Immature natural killer cell (primary cell): ENCODE data around the gene UQCRHL. TPM values are rescaled to one million over a fixed set of nuclear protein-coding genes. Genes with fewer than 3 reads are reported as not detected.
A peak's percentile ranks its signal among the peaks of the same experiment; 100 is the strongest.
"Not testable (repeated sequence)": the region's sequence is repeated elsewhere in the genome, so short reads cannot be mapped to it uniquely, and the experiment has no call there.

Source experiments
- DNase-seq, 3 donors: peaks; one replicate each; pipeline ENCODE4 v3.0.0; 2022; ENCODE audit warnings: mixed read lengths in 1 of 3
- H3K27ac Mint-ChIP-seq, 6 donors: one replicate each; pipeline ENCODE4 v1.8.0; 2020; ENCODE audit warnings: mixed read lengths in 6 of 6, mild to moderate bottlenecking in 5 of 6, inconsistent platforms in 4 of 6, moderate library complexity in 3 of 6
- H3K27me3 Mint-ChIP-seq, 3 donors: one replicate each; pipeline ENCODE4 v1.8.0; 2020 to 2021; ENCODE audit warnings: low read depth in 3 of 3, mild to moderate bottlenecking in 3 of 3, mixed read lengths in 3 of 3, moderate library complexity in 3 of 3, inconsistent platforms in 1 of 3
- H3K36me3 Mint-ChIP-seq, 3 donors: one replicate each; pipeline ENCODE4 v1.8.0; 2020; ENCODE audit warnings: mixed read lengths in 3 of 3, inconsistent platforms in 2 of 3, mild to moderate bottlenecking in 2 of 3
- H3K4me1 Mint-ChIP-seq, 2 donors: one replicate each; pipeline ENCODE4 v1.8.0; 2020; ENCODE audit warnings: inconsistent platforms in 2 of 2, mild to moderate bottlenecking in 2 of 2, mixed read lengths in 2 of 2, moderate library complexity in 1 of 2
- H3K4me3 Mint-ChIP-seq, 5 donors: one replicate each; pipeline ENCODE4 v1.8.0; 2020; ENCODE audit warnings: mild to moderate bottlenecking in 5 of 5, mixed read lengths in 5 of 5, inconsistent platforms in 3 of 5, moderate library complexity in 3 of 5
- H3K9me3 Mint-ChIP-seq, 6 donors: one replicate each; pipeline ENCODE4 v1.8.0; 2020; ENCODE audit warnings: mild to moderate bottlenecking in 6 of 6, mixed read lengths in 6 of 6, inconsistent platforms in 4 of 6, moderate library complexity in 3 of 6
- polyA plus RNA-seq, 3 donors: library from polyadenylated mRNA; unstranded; fragments of 300-500 nt; fragmentation: Illumina TruSeq; gene quantifications; one replicate each; pipeline ENCODE4 v1.2.3, GENCODE V29; 2021

The UQCRHL gene
- polyA plus RNA-seq, 3 donors from 2014 or later, result 0.90 to 1.3 TPM; not detected in 1

DNA sequence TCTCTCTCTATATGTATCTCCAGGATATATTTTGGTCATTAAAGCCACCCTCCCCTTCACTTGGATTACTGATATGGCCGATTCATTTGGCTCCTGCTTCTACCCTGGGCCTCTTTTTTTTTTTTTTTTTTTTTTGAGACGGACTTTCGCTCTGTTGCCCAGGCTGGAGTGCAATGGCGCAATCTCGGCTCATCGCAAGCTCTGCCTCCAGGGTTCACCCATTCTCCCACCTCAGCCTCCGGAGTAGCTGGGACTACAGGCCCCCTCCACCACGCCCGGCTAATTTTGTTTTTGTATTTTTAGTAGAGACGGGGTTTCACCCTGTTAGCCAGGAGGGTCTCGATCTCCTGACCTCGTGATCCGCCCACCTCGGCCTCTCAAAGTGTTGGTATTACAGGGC is 21.5 kb upstream of the UQCRHL start:
- Mint-ChIP-seq H3K4me1 (peaks cover 21 to 32% of the 10 kb centered on the region in 2 donors), H3K27me3 (peaks cover 0 to 11% (median 0%) of the 10 kb centered on the region in 3 donors)
- not testable (repeated sequence) for H3K36me3 Mint-ChIP-seq, H3K27ac Mint-ChIP-seq, DNase-seq, H3K9me3 Mint-ChIP-seq, H3K4me3 Mint-ChIP-seq

DNA sequence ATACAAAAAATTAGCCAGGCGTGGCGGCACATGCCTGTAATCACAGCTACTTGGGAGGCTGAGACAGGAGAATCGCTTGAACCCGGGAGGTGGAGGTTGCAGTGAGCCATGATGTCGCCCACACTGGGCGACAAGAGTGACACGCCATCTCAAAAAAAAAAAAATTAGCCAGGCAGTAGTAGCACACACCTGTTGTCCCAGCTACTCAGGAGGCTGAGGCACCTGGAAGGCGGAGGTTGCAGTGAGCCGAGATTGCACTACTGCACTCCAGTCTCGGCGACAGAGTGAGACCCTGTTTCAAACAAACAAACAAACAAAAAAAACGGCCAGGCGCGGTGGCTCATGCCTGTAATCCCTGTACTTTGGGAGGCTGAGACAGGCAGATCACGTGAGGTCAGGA is 20.1 kb upstream of the UQCRHL start:
- peaks cover 14 to 20% of the 10 kb centered on the region in 2 donors for H3K4me1 Mint-ChIP-seq
- H3K27ac Mint-ChIP-seq, H3K27me3 Mint-ChIP-seq, H3K4me3 Mint-ChIP-seq, H3K9me3 Mint-ChIP-seq, DNase-seq, H3K36me3 Mint-ChIP-seq: not testable (repeated sequence)

DNA sequence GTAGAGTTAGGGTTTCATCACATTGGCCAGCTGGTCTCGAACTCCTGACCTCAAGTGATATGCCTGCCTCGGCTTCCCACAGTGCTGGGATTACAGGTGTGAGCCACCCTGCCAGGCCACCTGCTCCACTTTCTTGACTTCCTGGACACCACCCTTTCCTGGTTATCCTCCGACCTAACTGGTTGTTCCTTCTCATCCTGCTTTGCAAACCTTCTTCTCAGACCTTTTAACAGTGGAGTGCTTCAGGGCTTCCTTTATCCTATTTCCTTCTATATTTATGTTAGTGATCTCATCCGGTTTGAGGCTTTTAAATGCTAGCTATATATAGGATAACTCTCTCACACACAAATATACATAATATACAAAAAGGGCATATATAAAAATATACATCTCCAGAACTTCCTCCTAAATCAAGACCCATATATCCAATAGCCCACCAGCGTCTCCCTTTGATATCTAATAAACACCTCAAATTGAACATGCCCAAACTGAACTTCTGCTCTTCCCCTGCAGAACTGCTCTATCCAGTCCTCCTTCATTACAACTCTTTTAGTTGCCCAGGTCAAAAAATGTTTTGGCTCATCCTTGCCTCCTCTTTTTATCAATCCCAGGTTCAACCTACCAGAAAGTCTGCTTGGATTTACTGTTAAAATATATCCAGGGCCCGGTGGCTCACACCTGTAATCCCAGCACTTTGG is 19.5 kb upstream of the UQCRHL start:
- H3K27ac Mint-ChIP-seq, result no peak overlapping the region
- H3K9me3 Mint-ChIP-seq, result no peaks in the 10 kb centered on the region
- no peaks in the 10 kb centered on the region for H3K36me3 Mint-ChIP-seq
- H3K4me1 Mint-ChIP-seq, result peaks cover 14 to 18% of the 10 kb centered on the region in 2 donors
- H3K27me3 Mint-ChIP-seq, result no peaks in the 10 kb centered on the region
- DNase-seq, result no peak
- no peak overlapping the region for H3K4me3 Mint-ChIP-seq

DNA sequence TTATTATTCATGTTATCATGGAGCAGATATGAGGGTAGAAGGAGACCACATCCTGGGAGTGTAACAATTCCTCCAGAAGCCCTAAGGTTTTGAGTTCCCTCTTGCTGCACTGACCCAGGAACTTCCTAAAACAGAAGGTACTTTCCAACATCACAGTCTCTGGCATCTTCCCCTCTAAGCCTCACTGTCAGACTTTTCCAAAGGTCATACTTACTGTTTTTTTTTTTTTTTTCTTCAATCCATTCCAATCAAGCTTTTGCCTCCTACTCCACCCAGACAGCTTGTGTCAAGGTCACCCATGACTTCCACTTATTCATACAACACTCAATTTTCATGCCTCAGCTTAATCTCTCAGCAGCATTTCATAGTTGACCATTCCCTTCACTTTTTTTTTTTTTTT is 18.4 kb upstream of the UQCRHL start:
- no peak for DNase-seq
- H3K27me3 Mint-ChIP-seq, result no peaks in the 10 kb centered on the region
- H3K36me3 Mint-ChIP-seq, result no peaks in the 10 kb centered on the region
- no peak overlapping the region for H3K4me3 Mint-ChIP-seq
- peaks cover 11 to 13% of the 10 kb centered on the region in 2 donors for H3K4me1 Mint-ChIP-seq
- no peak overlapping the region for H3K27ac Mint-ChIP-seq
- no peaks in the 10 kb centered on the region for H3K9me3 Mint-ChIP-seq

DNA sequence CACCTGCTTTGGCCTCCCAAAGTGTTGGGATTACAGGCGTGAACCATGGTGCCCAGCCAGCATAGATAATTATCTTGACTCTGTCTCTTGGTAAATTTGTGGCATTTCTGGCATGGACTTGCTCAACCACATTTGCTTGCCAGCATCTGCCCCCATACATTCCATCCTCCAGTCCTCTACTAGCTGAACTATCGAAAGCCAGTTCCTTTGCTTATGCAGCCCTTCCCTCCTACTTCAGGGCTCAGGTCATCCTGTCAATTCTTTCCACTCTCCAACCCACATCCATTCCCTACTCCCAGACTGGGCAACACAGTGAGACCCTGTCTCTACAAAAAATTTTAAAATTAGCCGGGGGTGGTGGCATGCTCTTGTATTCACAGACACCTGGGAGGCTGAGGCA is 13.0 kb upstream of the UQCRHL start:
- peak overlapping the region in 1 of 6 donors; percentile 42 for H3K27ac Mint-ChIP-seq

DNA sequence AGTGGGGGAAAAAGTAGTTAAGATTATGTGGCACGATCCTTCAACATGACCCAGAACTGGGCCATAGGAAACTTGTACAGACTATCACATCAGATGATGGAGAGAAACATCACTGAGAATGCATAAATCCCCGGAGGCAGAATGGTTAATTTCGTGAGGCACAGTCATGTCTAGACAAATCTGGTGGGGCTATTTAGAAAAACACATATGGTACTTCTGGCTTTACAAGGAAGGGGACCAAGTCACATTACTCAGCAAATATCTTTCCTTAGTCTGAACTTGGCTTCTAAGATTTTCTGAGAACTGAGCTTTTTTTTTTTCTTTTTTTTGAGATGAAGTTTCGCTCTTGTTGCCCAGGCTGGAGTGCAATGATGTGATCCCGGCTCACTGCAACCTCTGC is 9.2 kb upstream of the UQCRHL start:
- Mint-ChIP-seq H3K4me1 (peaks cover 4 to 7% of the 10 kb centered on the region in 2 donors), H3K27me3 (no peaks in the 10 kb centered on the region), H3K36me3 (no peaks in the 10 kb centered on the region), H3K4me3 (no peak overlapping the region), H3K9me3 (no peaks in the 10 kb centered on the region), H3K27ac (no peak overlapping the region)
- no peak for DNase-seq

More for the DNA sequence above, 13.0 kb upstream of the UQCRHL start:
- H3K36me3 Mint-ChIP-seq, result no peaks in the 10 kb centered on the region
- no peak overlapping the region for H3K4me3 Mint-ChIP-seq
- DNase-seq, result no peak
- H3K4me1 Mint-ChIP-seq, result peaks cover 3 to 4% of the 10 kb centered on the region in 2 donors
- H3K9me3 Mint-ChIP-seq, result no peaks in the 10 kb centered on the region
- H3K27me3 Mint-ChIP-seq, result no peaks in the 10 kb centered on the region

DNA sequence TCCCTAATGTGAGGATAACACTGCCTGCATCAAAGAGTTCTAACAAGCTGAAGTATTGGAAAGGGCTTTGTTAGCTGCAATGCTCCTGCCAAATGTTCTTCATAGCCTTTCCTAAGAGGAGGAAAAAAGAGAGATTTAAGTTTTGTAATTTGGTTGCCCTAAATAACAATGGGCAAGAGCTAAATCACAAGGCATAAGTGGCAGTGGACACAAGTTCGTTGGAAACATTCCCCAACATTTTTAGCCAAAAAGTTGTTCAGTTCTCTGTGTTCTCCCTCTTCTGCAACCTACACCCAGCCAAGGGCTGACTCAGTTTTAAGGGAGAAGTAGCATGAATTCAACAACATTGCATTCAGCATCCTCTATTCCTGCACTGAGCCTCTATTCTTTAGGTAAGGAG is 2.6 kb upstream of the UQCRHL start:
- no peak for DNase-seq
- peaks cover 0 to 4% (median 0%) of the 10 kb centered on the region in 3 donors for H3K27me3 Mint-ChIP-seq
- no peaks in the 10 kb centered on the region for H3K36me3 Mint-ChIP-seq
- H3K4me1 Mint-ChIP-seq, result no peaks in the 10 kb centered on the region
- H3K4me3 Mint-ChIP-seq, result no peak overlapping the region
- H3K27ac Mint-ChIP-seq, result no peak overlapping the region
- no peaks in the 10 kb centered on the region for H3K9me3 Mint-ChIP-seq

DNA sequence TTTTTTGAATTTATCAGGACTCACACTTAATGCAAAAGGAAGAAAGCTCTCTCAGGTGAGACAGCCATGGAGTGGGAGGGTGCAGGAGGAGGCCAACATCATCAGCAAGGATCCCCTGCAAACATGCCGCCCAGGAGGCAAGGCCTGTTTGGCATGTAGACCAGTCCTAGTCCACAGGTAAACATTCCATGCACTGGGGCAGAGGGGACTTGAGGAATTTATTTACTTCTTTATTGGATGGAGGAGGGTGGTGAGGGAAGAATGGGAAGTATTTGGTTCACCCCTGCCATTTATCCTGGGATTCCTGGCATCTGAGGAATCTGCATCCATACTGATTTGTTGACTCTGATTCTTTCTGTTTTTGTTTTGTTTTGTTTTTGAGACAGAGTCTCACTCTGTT is 1.5 kb upstream of the UQCRHL start:
- Mint-ChIP-seq H3K9me3 (no peaks in the 10 kb centered on the region), H3K27ac (no peak overlapping the region), H3K36me3 (no peaks in the 10 kb centered on the region), H3K4me3 (no peak overlapping the region), H3K27me3 (peaks cover 0 to 4% (median 0%) of the 10 kb centered on the region in 3 donors), H3K4me1 (no peaks in the 10 kb centered on the region)
- DNase-seq, result no peak

DNA sequence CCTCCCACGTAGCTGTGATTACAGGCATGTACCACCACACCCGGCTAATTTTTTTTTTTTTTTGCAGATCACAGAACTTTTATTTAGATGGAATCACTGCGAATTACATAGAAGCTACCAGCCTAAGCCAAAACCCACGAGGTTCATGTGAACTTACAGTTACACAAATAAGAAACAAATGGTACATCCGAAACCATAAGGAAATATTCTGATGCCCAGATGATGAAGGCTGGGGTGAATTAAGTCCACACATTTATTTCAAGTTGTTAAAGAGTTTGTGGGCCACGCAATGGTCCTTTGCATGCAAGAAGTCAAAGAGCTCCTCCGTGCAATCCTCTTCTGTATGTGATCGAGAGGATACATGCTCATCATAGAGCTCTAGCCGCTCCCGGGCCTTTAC is 328 bp downstream of the UQCRHL start:
- Mint-ChIP-seq H3K4me3 (no peak overlapping the region), H3K27me3 (peaks cover 0 to 5% (median 4%) of the 10 kb centered on the region in 3 donors), H3K27ac (no peak overlapping the region), H3K9me3 (no peaks in the 10 kb centered on the region), H3K36me3 (no peaks in the 10 kb centered on the region), H3K4me1 (no peaks in the 10 kb centered on the region)
- DNase-seq, result no peak

DNA sequence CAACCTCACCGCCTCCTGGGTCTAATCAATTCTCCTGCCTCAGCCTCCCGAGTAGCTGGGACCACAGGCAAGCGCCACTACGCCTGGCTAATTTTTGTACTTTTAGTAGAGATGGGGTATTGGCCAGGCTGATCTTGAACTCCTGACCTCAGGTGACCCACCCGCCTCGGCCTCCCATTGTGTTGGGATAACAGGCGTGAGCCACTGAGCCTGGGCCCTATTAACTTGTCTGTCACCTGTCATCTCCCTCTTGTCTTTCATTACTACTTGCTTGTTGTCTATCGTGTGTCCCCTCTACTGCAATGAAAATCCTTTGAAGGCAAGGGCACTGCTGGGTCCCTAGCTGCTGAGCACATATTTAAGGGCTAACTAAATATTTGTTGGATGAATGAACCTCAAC is 3.4 kb downstream of the UQCRHL start:
- no peak for DNase-seq
- H3K4me3 Mint-ChIP-seq, result no peak overlapping the region
- no peaks in the 10 kb centered on the region for H3K9me3 Mint-ChIP-seq
- peaks cover 0 to 9% (median 5%) of the 10 kb centered on the region in 3 donors for H3K27me3 Mint-ChIP-seq
- H3K4me1 Mint-ChIP-seq, result no peaks in the 10 kb centered on the region
- no peak overlapping the region for H3K27ac Mint-ChIP-seq
- no peaks in the 10 kb centered on the region for H3K36me3 Mint-ChIP-seq

DNA sequence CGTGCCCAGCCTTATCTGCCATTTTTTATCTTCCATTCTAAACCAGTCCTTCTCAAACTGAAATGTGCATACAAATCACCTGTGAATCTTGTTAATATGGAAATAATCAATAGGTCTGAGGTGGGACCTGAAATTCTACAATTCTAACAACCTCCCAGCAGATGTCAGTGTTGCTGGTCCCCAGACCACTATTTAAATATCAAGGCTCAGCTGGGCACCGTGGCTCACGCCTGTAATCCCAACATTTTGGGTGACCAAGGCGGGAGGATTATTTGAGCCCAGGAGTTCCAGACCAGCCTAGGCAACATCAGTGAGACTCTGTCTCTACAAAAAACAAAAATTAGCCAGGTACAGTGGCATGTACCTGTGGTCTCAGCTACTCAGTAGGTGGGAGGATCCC is 4.1 kb downstream of the UQCRHL start:
- peak in 1 of 3 donors; percentile 16 for DNase-seq
- H3K4me1 Mint-ChIP-seq, result no peaks in the 10 kb centered on the region
- H3K36me3 Mint-ChIP-seq, result no peaks in the 10 kb centered on the region
- peaks cover 0 to 9% (median 5%) of the 10 kb centered on the region in 3 donors for H3K27me3 Mint-ChIP-seq
- H3K9me3 Mint-ChIP-seq, result no peaks in the 10 kb centered on the region
- no peak overlapping the region for H3K27ac Mint-ChIP-seq
- no peak overlapping the region for H3K4me3 Mint-ChIP-seq

DNA sequence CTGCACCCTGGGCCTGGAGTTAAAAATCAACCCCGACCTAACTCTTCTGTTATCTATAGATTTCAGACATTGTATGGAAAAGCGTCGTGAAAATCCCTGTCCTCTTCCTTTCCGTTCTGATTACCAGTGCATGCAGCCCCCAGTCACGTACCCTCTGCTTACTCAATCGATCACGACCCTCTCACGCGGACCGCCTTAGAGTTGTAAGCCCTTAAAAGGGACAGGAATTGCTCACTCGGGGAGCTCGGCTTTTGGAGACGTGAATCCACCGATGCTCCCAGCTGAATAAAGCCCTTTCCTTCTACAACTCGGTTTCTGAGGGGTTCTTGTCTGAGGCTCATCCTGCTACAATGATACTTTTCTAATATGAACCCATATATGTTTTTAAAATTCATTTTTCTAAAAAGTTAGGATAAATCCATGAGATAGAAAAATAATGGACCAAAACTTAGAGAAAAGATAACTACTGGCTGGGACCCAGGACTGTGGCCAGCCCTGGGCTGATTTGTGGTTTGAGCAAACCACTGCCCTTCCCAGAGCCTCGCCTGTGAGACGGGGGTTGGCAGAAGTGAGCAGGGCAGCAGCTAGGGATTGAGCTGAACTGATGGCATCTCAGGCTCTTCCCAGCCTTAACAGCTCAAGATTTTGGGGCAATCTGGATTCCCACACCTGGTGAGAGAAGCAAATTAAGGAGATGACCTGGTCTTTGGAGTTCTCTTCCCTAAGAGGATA is 5.0 kb downstream of the UQCRHL start:
- H3K4me3 Mint-ChIP-seq, result no peak overlapping the region
- DNase-seq, result no peak
- H3K9me3 Mint-ChIP-seq, result no peaks in the 10 kb centered on the region
- H3K4me1 Mint-ChIP-seq, result no peaks in the 10 kb centered on the region
- peaks cover 0 to 9% (median 3%) of the 10 kb centered on the region in 3 donors for H3K27me3 Mint-ChIP-seq
- H3K36me3 Mint-ChIP-seq, result no peaks in the 10 kb centered on the region
- no peak overlapping the region for H3K27ac Mint-ChIP-seq

DNA sequence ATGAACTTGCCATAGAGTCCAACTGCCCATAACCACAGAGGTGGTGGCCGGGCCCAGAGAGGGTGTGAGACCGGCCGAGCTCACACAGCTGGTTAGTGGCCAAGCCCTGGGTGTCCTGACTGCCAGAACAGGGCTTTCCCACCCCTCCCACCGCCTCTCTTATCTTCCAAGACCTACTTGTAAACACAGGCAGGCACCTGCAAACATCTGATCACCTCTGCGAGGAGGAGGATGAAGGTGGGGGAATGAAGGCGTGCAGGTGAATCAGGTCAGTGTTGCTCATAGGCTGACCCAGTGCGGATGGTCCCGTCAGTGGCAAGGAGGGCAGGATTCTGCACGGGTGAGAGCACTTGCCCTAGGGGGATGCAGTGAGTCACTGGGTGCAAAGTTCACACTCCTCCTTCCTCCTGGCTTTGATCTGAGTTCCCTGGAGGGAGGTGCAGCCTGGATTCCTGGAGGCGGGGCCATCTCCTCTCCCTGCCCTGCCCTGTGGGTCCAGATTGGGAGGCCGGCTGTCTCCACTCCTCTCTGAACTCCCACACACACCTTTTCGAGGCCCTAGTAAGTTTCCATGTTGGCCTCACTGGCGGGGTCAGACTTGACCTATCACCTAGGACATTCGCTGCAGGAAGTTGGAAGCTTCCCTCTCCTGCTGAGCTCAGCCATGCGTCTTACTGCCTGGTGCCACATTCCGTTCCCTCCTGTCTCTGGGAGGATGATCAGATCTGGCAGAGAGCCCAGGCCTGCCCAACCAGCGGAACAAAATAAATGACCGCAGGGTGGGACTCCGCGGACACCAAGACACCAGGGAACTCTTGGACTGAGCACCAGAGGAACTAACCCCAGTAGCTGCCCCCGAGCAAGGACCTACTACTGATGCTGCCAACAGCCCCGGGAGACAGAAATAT is 7.3 kb downstream of the UQCRHL start:
- H3K36me3 Mint-ChIP-seq, result no peaks in the 10 kb centered on the region
- no peak overlapping the region for H3K4me3 Mint-ChIP-seq
- DNase-seq, result no peak
- peaks cover 0 to 9% (median 1%) of the 10 kb centered on the region in 3 donors for H3K27me3 Mint-ChIP-seq
- no peaks in the 10 kb centered on the region for H3K4me1 Mint-ChIP-seq
- H3K27ac Mint-ChIP-seq, result peak overlapping the region in 1 of 6 donors; percentile 40
- H3K9me3 Mint-ChIP-seq, result no peaks in the 10 kb centered on the region
